Body of pancreas (tissue), 4 donors: ENCODE results near the gene ARNT2.

Experiments
- CTCF ChIP-seq, 7 experiments: fragments of 450-650 bp in 4 of 7; fragments of 200-600 bp in 3 of 7; sonication (generic) in 3 of 7; IDR thresholded peaks; one replicate each; pipeline ENCODE4 v1.5.1; 2016 to 2019; ENCODE audit warnings: antibody characterized with exemption in 7 of 7
- POLR2A ChIP-seq, 3 donors: fragments of 450-650 bp; IDR thresholded peaks; one replicate each; pipeline ENCODE4 v1.6.1; 2016; ENCODE audit warnings: antibody characterized with exemption in 3 of 3, mild to moderate bottlenecking in 2 of 3

GRCh38 chr15:80531796-80532195 is 127.6 kb downstream of the ARNT2 start:
- TF ChIP-seq POLR2A (IDR thresholded peaks at IDR 0.05) = no peak
- no peak for TF ChIP-seq CTCF (IDR thresholded peaks at IDR 0.05)
